Osteocyte (in vitro differentiated cells): Measurements from ENCODE around the gene AKIRIN2. TPM values are rescaled to one million over a fixed set of nuclear protein-coding genes. Genes with fewer than 3 reads are reported as not detected.

Experiments used
- DNase-seq: peaks from one replicate; pipeline ENCODE4 v3.0.0; 2021; ENCODE audit warnings: mixed read lengths; ENCODE audit not compliant: unreplicated experiment; ENCODE audit errors: extremely low spot score
- H3K27ac Mint-ChIP-seq: one replicate; pipeline ENCODE4 v1.8.0; 2021; ENCODE audit warnings: mild to moderate bottlenecking, mixed read lengths; ENCODE audit not compliant: unreplicated experiment
- H3K27me3 Mint-ChIP-seq: one replicate; pipeline ENCODE4 v1.8.0; 2021; ENCODE audit warnings: mixed read lengths; ENCODE audit not compliant: unreplicated experiment
- H3K36me3 Mint-ChIP-seq: one replicate; pipeline ENCODE4 v1.8.0; 2021; ENCODE audit warnings: mixed read lengths; ENCODE audit not compliant: unreplicated experiment
- H3K4me1 Mint-ChIP-seq: one replicate; pipeline ENCODE4 v1.8.0; 2021; ENCODE audit warnings: mixed read lengths; ENCODE audit not compliant: unreplicated experiment
- H3K4me3 Mint-ChIP-seq: one replicate; pipeline ENCODE4 v1.8.0; 2021; ENCODE audit warnings: mild to moderate bottlenecking, moderate library complexity, mixed read lengths; ENCODE audit not compliant: unreplicated experiment
- H3K9me3 Mint-ChIP-seq: one replicate; pipeline ENCODE4 v1.8.0; 2021; ENCODE audit warnings: mixed read lengths; ENCODE audit not compliant: unreplicated experiment
- CTCF ChIP-seq: fragments of 200-600 bp; sonication (generic); IDR thresholded peaks from 2 replicates; pipeline ENCODE4 v1.5.0; 2021; ENCODE audit warnings: antibody characterized with exemption, mild to moderate bottlenecking, moderate library complexity
- total RNA-seq: library from RNA; stranded (reverse); gene quantifications from 2 replicates; pipeline ENCODE4 v1.2.1, GENCODE V29; 2021

Gene AKIRIN2
- total RNA-seq, 1 donor from 2014 or later, result 68.1 TPM

GRCh38 chr6:87742106-87742505 is 40.1 kb upstream of the AKIRIN2 start:
- no peak for TF ChIP-seq CTCF
- Mint-ChIP-seq H3K9me3 (no peaks in the 10 kb centered on the region), H3K27me3 (peaks cover 20% of the 10 kb centered on the region), H3K4me1 (peaks cover 3% of the 10 kb centered on the region), H3K27ac (no peak overlapping the region), H3K4me3 (no peak overlapping the region), H3K36me3 (no peaks in the 10 kb centered on the region)
- no peak for DNase-seq

- Mint-ChIP-seq H3K27me3 (peaks cover 15% of the 10 kb centered on the region), H3K27ac (no peak overlapping the region), H3K4me3 (no peak overlapping the region), H3K36me3 (no peaks in the 10 kb centered on the region), H3K4me1 (peaks cover 1% of the 10 kb centered on the region), H3K9me3 (no peaks in the 10 kb centered on the region)
- TF ChIP-seq CTCF, result no peak
- no peak for DNase-seq
Measured at GRCh38 chr6:87741001-87741650, 39.1 kb upstream of the AKIRIN2 start.

GRCh38 chr6:87738744-87739143 is 36.7 kb upstream of the AKIRIN2 start:
- no peak overlapping the region for H3K4me3 Mint-ChIP-seq
- no peak for TF ChIP-seq CTCF
- no peaks in the 10 kb centered on the region for H3K4me1 Mint-ChIP-seq
- no peak overlapping the region for H3K27ac Mint-ChIP-seq
- no peaks in the 10 kb centered on the region for H3K36me3 Mint-ChIP-seq
- H3K9me3 Mint-ChIP-seq, result no peaks in the 10 kb centered on the region
- DNase-seq, result no peak
- no peaks in the 10 kb centered on the region for H3K27me3 Mint-ChIP-seq

GRCh38 chr6:87738000-87738399 is 36.0 kb upstream of the AKIRIN2 start:
- Mint-ChIP-seq H3K4me1 (no peaks in the 10 kb centered on the region), H3K9me3 (no peaks in the 10 kb centered on the region)
- no peak for TF ChIP-seq CTCF

GRCh38 chr6:87736809-87737540 is 34.9 kb upstream of the AKIRIN2 start:
- Mint-ChIP-seq H3K36me3 (no peaks in the 10 kb centered on the region), H3K4me1 (peaks cover 8% of the 10 kb centered on the region), H3K9me3 (no peaks in the 10 kb centered on the region), H3K27me3 (no peaks in the 10 kb centered on the region), H3K27ac (no peak overlapping the region), H3K4me3 (no peak overlapping the region)
- DNase-seq, result no peak
- TF ChIP-seq CTCF, result no peak

More at GRCh38 chr6:87738000-87738399, 36.0 kb upstream of the AKIRIN2 start:
- H3K4me3 Mint-ChIP-seq, result no peak overlapping the region
- no peaks in the 10 kb centered on the region for H3K27me3 Mint-ChIP-seq
- DNase-seq, result no peak
- H3K27ac Mint-ChIP-seq, result no peak overlapping the region
- H3K36me3 Mint-ChIP-seq, result no peaks in the 10 kb centered on the region
